Chondrocyte (in vitro differentiated cells): ENCODE measurements around the gene PTCRA. TPM values are rescaled to one million over a fixed set of nuclear protein-coding genes. Genes with fewer than 3 reads are reported as not detected.

Source experiments
- DNase-seq: peaks from one replicate; pipeline ENCODE4 v3.0.0; 2021; ENCODE audit warnings: mixed read lengths, low spot score
- H3K27ac Mint-ChIP-seq: one replicate; pipeline ENCODE4 v1.8.0; 2021; ENCODE audit warnings: mild to moderate bottlenecking, moderate library complexity, mixed read lengths; ENCODE audit not compliant: unreplicated experiment
- H3K27me3 Mint-ChIP-seq: 2 replicates; pipeline ENCODE4 v1.8.0; 2021; ENCODE audit warnings: low read depth, mixed read lengths
- H3K36me3 Mint-ChIP-seq: 2 replicates; pipeline ENCODE4 v1.8.0; 2021; ENCODE audit warnings: low read depth, mixed read lengths
- H3K4me1 Mint-ChIP-seq: 2 replicates; pipeline ENCODE4 v1.8.0; 2021; ENCODE audit warnings: low read depth, mild to moderate bottlenecking, mixed read lengths
- H3K4me3 Mint-ChIP-seq: one replicate; pipeline ENCODE4 v1.8.0; 2021; ENCODE audit warnings: mild to moderate bottlenecking, moderate library complexity, mixed read lengths; ENCODE audit not compliant: unreplicated experiment
- H3K9me3 Mint-ChIP-seq: 2 replicates; pipeline ENCODE4 v1.8.0; 2021; ENCODE audit warnings: low read depth, mixed read lengths
- CTCF ChIP-seq: fragments of 200-600 bp; sonication (generic); IDR thresholded peaks from 2 replicates; pipeline ENCODE4 v1.5.0; 2021; ENCODE audit warnings: antibody characterized with exemption, mild to moderate bottlenecking, moderate library complexity
- total RNA-seq: library from RNA; stranded (reverse); gene quantifications from 3 replicates; pipeline ENCODE4 v1.2.1, GENCODE V29; 2021

The PTCRA gene
- total RNA-seq, 1 donor from 2014 or later = not detected

GRCh38 chr6:42958125-42958524 lies 42.3 kb downstream of the PTCRA start:
- H3K4me1 Mint-ChIP-seq = peaks cover 19% of the 10 kb centered on the region
- peak; percentile 16 for TF ChIP-seq CTCF
- peaks cover 4% of the 10 kb centered on the region for H3K36me3 Mint-ChIP-seq
- no peak overlapping the region for H3K27ac Mint-ChIP-seq
- H3K9me3 Mint-ChIP-seq = no peaks in the 10 kb centered on the region
- H3K4me3 Mint-ChIP-seq = no peak overlapping the region
- no peaks in the 10 kb centered on the region for H3K27me3 Mint-ChIP-seq
- DNase-seq = no peak

GRCh38 chr6:42959917-42960242 lies 44.0 kb downstream of the PTCRA start:
- Mint-ChIP-seq H3K27me3 (no peaks in the 10 kb centered on the region), H3K36me3 (peaks cover 4% of the 10 kb centered on the region), H3K4me1 (peaks cover 19% of the 10 kb centered on the region), H3K27ac (no peak overlapping the region), H3K9me3 (no peaks in the 10 kb centered on the region), H3K4me3 (peak overlapping the region; percentile 68)
- no peak for TF ChIP-seq CTCF
- no peak for DNase-seq

- Mint-ChIP-seq H3K27me3 (no peaks in the 10 kb centered on the region), H3K9me3 (no peaks in the 10 kb centered on the region), H3K4me1 (peaks cover 19% of the 10 kb centered on the region), H3K27ac (no peak within 1 kb of the TSS), H3K4me3 (peak within 1 kb of the TSS; percentile 68), H3K36me3 (peaks cover 4% of the 10 kb centered on the region)
- TF ChIP-seq CTCF = no peak
- no peak for DNase-seq
These were observed 44.6 kb downstream of the PTCRA start, which contains the start of gene GNMT for GRCh38 chr6:42960243-42961019. GNMT (plus strand) TSS chr6:42960754; CDS start chr6:42960768, 14 bp downstream.

- Mint-ChIP-seq H3K36me3 (peaks cover 4% of the 10 kb centered on the region), H3K4me3 (peak overlapping the region; percentile 68), H3K27me3 (no peaks in the 10 kb centered on the region), H3K4me1 (peaks cover 19% of the 10 kb centered on the region), H3K27ac (no peak overlapping the region), H3K9me3 (no peaks in the 10 kb centered on the region)
- no peak for DNase-seq
- no peak for TF ChIP-seq CTCF
These were observed 45.2 kb downstream of the PTCRA start for GRCh38 chr6:42961020-42961470.

GRCh38 chr6:42962096-42962495 lies 46.2 kb downstream of the PTCRA start:
- TF ChIP-seq CTCF = no peak
- Mint-ChIP-seq H3K27ac (no peak overlapping the region), H3K27me3 (no peaks in the 10 kb centered on the region), H3K4me3 (no peak overlapping the region), H3K36me3 (peaks cover 6% of the 10 kb centered on the region), H3K4me1 (peaks cover 19% of the 10 kb centered on the region), H3K9me3 (no peaks in the 10 kb centered on the region)
- DNase-seq = no peak
